Inflammatory macrophage treated with lipopolysaccharide for 4 hours (primary cell): ENCODE data around the gene ZNF35.

Experiments used
- DNase-seq: peaks from one replicate; pipeline ENCODE4 v3.0.0-alpha.2; 2020

Gene ZNF35

GRCh38 chr3:44685128-44685800 is 36.7 kb downstream of the ZNF35 start:
- DNase-seq, result peak; percentile 15

GRCh38 chr3:44687898-44688297 is 39.4 kb downstream of the ZNF35 start:
- DNase-seq, result no peak
